ENCODE results near the gene CMC4. TPM values are rescaled to one million over a fixed set of nuclear protein-coding genes. Genes with fewer than 3 reads are reported as not detected.

The CMC4 gene, protein sequence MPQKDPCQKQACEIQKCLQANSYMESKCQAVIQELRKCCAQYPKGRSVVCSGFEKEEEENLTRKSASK
- 28.0 and 40.3 TPM in 2 replicates for total RNA-seq

DNA sequence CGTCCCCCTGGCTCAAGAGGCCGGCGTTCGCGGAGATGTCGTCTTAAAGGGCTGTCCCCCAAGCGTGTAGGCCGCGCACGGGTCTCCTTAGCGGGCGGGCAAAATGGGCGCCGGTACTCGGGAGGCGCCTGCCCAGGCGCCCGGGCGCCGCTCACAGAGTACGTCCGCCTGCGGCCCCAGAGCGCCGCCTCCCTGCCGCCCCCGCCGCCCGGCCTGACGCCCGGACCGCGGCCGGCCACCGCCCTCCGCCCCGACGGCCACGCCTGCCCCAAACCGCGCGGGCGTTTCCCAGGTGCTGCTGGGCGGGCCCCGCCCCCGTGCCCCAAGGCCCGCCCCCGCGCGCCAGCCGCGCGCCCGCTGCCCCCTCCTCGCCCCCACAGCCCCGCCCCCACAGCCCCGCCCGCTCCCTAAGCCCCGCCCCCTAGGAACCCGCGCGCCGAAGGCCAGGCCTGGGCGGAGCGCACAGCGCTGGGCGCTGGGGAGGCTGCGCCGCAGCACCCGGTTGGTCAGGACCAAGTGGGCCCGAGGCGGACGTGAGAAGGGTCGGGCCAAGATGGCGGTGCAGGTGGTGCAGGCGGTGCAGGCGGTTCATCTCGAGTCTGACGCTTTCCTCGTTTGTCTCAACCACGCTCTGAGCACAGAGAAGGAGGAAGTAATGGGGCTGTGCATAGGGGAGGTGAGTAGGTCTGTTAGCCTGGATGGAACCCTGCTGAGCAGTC lies at the start of gene CMC4, which contains the start of the genes BRCC3 and MTCP1:
Gene CMC4, minus strand, starts transcription at position 162 of the 719 bp plus-strand sequence. CDS start 7,113 bp downstream, outside the sequence.
Gene BRCC3, plus strand, starts transcription at position 534 of the 719 bp plus-strand sequence. Its CDS starts 20 bp downstream, at position 554.
Gene MTCP1, minus strand, starts transcription at position 162 of the 719 bp plus-strand sequence. CDS start 5,126 bp downstream, outside the sequence.

DNA sequence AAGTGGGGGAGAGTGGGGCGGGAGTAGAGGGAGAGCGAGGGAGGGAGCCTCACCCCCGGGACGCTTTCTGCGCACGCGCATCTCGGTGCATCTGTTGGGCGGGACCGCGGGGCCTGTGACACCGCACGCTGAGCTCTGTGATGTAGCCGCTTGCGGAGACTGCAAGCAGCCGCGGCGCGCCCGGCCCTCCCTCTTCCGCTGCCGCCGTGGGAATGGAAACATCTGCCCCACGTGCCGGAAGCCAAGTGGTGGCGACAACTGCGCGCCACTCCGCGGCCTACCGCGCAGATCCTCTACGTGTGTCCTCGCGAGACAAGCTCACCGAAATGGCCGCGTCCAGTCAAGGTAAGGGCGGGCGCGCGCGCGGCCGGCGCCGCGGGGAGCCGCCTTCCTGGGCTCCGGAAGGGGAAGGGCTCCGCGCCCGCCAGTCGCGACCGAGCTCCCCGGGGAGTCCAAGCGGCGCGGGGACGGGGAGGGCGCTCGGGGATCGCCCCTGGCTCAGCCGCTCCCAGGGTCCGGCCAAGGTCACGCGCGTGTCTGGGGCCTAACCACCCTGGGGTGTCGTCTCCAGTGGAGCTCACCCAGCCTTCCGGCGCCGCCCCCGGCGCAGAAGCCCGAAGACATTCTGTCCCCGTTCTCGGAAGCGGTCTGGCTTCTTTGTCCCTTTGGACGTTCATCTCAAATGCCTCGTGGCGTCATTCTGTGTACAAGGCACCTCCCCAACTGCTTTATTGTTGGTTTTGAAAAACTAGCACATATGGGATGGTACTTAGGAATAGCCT lies 44.0 kb downstream of the CMC4 start, which contains the start of gene FUNDC2:
Gene FUNDC2, plus strand, starts transcription at position 118 of the 782 bp plus-strand sequence. Its CDS starts 95 bp downstream, at position 213.

DNA sequence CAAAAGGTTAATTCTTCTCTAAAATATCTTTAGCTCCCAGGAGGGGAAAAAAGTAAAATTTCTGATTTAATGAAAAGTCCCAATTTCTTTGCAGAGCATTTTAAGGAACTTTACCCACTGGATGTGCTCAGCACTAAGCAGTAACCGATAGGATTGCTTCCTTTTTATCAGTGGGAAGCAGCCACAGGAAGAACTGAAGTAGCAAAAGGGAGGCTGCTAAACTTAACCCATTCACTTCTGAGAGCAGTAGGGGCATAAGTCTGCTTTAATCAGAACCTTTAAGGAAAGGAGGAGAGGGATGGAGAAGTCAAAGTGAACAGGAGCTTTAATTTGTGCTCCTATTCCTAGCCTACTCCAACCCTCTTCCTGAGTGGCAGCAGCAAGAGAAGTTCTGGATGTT lies 48.4 kb downstream of the CMC4 start, which contains the start of gene F8:
Gene F8, minus strand, starts transcription at position 139 of the 400 bp plus-strand sequence. CDS start 171 bp downstream, outside the sequence.

Other genes with a start within 250 kb of the CMC4 start
- gene SMIM9, start 236.5 kb downstream of the CMC4 start, total RNA-seq, result not detected in 2 replicates
- gene F8A1, start 184.8 kb downstream of the CMC4 start, total RNA-seq, result 0.72 and 1.9 TPM in 2 replicates
- 23.6 and 23.7 TPM in 2 replicates for gene F8, start 48.4 kb downstream of the CMC4 start, total RNA-seq
- gene FUNDC2, start 44.3 kb downstream of the CMC4 start, total RNA-seq, result 84.7 and 137 TPM in 2 replicates
- gene MTCP1, start within 50 bp of the CMC4 start, total RNA-seq, result 1.1 and 4.1 TPM in 2 replicates
- gene BRCC3, start 372 bp upstream of the CMC4 start, total RNA-seq, result 7.1 and 9.0 TPM in 2 replicates
- gene VBP1, start 145.3 kb upstream of the CMC4 start, total RNA-seq, result 52.4 and 53.6 TPM in 2 replicates
- not detected in 2 replicates for gene RAB39B, start 193.4 kb upstream of the CMC4 start, total RNA-seq